Muscle of leg (tissue), 11 donors: ENCODE measurements around the gene GAREM1. TPM values are rescaled to one million over a fixed set of nuclear protein-coding genes. Genes with fewer than 3 reads are reported as not detected.

Experiments used
- DNase-seq: peaks from one replicate; pipeline ENCODE4 v3.0.0; 2013
- H3K27ac ChIP-seq: one replicate; pipeline ENCODE4 v1.5.1; 2013; ENCODE audit warnings: mild to moderate bottlenecking, low read length, control low read depth
- H3K27me3 ChIP-seq: one replicate; pipeline ENCODE4 v1.6.1; 2013; ENCODE audit warnings: low read length; ENCODE audit not compliant: control insufficient read depth, insufficient read depth
- H3K36me3 ChIP-seq: one replicate; pipeline ENCODE4 v1.6.1; 2013; ENCODE audit warnings: low read length; ENCODE audit not compliant: control insufficient read depth, insufficient read depth
- H3K4me1 ChIP-seq: one replicate; pipeline ENCODE4 v1.6.1; 2013; ENCODE audit warnings: low read length; ENCODE audit not compliant: control insufficient read depth, insufficient read depth
- H3K4me3 ChIP-seq: one replicate; pipeline ENCODE4 v1.5.1; 2013; ENCODE audit warnings: low read length, control low read depth
- H3K9me3 ChIP-seq: replicated peaks from 2 replicates; pipeline ENCODE4 v1.6.1; 2013; ENCODE audit warnings: low read depth, low read length; ENCODE audit not compliant: control insufficient read depth
- WGBS: methylation state at CpG from one replicate; pipeline ENCODE4 v1.1.5; 2013; ENCODE audit warnings: missing lambda C conversion rate; ENCODE audit not compliant: insufficient coverage; 5-methylcytosine and 5-hydroxymethylcytosine counted together
- polyA plus RNA-seq, 8 donors: library from polyadenylated mRNA; unstranded; fragments of 120-200 nt; gene quantifications; one replicate each; pipeline versions ENCODE4 v1.2.1 to v1.2.3, GENCODE V29; 2013; ENCODE audit warnings: inconsistent platforms in 1 of 8, low replicate concordance in 1 of 8; ENCODE audit not compliant: insufficient read length in 8 of 8, insufficient read depth in 1 of 8
- total RNA-seq: library from RNA; stranded (reverse); fragments of 120-200 nt; gene quantifications from one replicate; pipeline ENCODE4 v1.2.4, GENCODE V29; 2013

Gene GAREM1
- total and polyA plus RNA-seq, 9 donors, result 7.4 to 13.4 (median 8.5) TPM

- 80% methylated on average over 2 of the region's 4 CpGs for WGBS
- no peaks in the 10 kb centered on the region for H3K9me3 ChIP-seq
- H3K27ac ChIP-seq, result no peak overlapping the region
Observed at GRCh38 chr18:32373505-32373904, 97.2 kb downstream of the GAREM1 start.

DNA sequence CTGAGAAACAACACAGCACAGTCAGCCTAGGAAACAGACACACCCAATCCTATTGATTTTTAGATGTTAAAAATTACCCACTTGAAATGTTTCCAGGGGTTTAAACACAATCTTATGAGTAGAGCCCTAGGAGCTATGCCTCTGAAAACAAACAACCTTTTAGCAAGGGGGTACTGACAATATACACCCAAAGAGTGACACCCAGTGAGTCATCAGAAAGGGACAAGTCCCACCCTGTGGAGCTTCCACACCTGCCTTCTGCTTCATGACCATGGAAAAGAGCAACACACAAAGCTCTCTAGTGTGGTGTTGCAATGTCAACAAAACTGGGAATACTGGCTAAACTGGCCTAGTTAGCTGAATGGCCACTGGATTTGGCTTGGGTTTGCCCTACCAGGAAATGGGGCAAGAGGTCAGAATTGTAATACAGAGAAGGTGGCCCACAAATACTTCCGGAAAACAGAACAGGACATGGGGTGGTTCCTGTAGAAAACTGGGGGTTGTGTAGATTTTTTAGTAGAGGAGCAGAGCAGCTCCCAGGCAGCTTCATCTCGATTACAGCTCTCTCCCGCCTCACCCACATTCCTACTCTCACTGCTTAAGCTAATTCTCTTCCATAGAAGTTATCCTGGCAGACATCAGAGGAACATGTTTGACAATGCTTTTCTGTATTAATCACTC, 98.2 kb downstream of the GAREM1 start:
- H3K4me1 ChIP-seq, result peaks cover 4% of the 10 kb centered on the region
- WGBS, result no CpG with 5 or more reads among the region's 3 CpGs
- no peaks in the 10 kb centered on the region for H3K27me3 ChIP-seq
- H3K4me3 ChIP-seq, result no peak overlapping the region
- no peak overlapping the region for H3K27ac ChIP-seq
- H3K36me3 ChIP-seq, result no peaks in the 10 kb centered on the region
- no peak for DNase-seq
- no peaks in the 10 kb centered on the region for H3K9me3 ChIP-seq

More at GRCh38 chr18:32373505-32373904, 97.2 kb downstream of the GAREM1 start:
- Histone ChIP-seq H3K27me3 (no peaks in the 10 kb centered on the region), H3K36me3 (no peaks in the 10 kb centered on the region), H3K4me1 (peaks cover 4% of the 10 kb centered on the region), H3K4me3 (no peak overlapping the region)
- no peak for DNase-seq

- Histone ChIP-seq H3K27me3 (no peaks in the 10 kb centered on the region), H3K36me3 (no peaks in the 10 kb centered on the region), H3K4me1 (peaks cover 4% of the 10 kb centered on the region), H3K4me3 (no peak overlapping the region), H3K9me3 (no peaks in the 10 kb centered on the region), H3K27ac (no peak overlapping the region)
- WGBS, result no CpG with 5 or more reads among the region's 2 CpGs
- no peak for DNase-seq
Observed at GRCh38 chr18:32372047-32372380, 98.7 kb downstream of the GAREM1 start.

DNA sequence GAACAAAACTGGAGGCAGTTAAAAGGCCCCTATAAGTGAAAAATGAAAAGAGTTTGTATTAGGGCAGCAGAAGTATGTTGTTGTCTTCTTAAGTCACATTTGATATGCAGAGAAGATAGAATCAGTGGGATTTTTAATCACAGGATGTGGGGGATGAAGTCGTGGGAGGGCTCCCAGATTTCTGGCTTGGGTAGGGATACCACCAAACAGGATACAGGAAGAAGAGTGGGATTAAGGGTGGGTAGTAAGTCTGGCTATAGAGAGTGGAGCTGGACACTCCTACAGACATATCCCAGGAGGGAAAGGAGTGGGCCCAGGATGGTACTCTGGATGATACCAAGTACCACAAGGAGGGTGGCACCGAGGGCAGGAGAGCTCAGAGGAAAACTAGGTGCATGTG, 99.3 kb downstream of the GAREM1 start:
- no peaks in the 10 kb centered on the region for H3K9me3 ChIP-seq
- DNase-seq, result no peak
- H3K27me3 ChIP-seq, result no peaks in the 10 kb centered on the region
- peaks cover 4% of the 10 kb centered on the region for H3K4me1 ChIP-seq
- no peak overlapping the region for H3K27ac ChIP-seq
- WGBS, result 84% methylated on average over 2 of the region's 2 CpGs
- no peak overlapping the region for H3K4me3 ChIP-seq
- no peaks in the 10 kb centered on the region for H3K36me3 ChIP-seq

- DNase-seq, result no peak
- peaks cover 3% of the 10 kb centered on the region for H3K4me1 ChIP-seq
- no peak overlapping the region for H3K4me3 ChIP-seq
- H3K9me3 ChIP-seq, result no peaks in the 10 kb centered on the region
- H3K27me3 ChIP-seq, result no peaks in the 10 kb centered on the region
- H3K27ac ChIP-seq, result no peak overlapping the region
- no peaks in the 10 kb centered on the region for H3K36me3 ChIP-seq
- WGBS, result no CpG with 5 or more reads among the region's 4 CpGs
Observed at GRCh38 chr18:32368991-32369390, 101.7 kb downstream of the GAREM1 start.

GRCh38 chr18:32368170-32368569, 102.5 kb downstream of the GAREM1 start:
- H3K9me3 ChIP-seq, result no peaks in the 10 kb centered on the region
- H3K4me3 ChIP-seq, result no peak overlapping the region
- DNase-seq, result no peak
- H3K27me3 ChIP-seq, result no peaks in the 10 kb centered on the region
- H3K27ac ChIP-seq, result no peak overlapping the region
- peaks cover 2% of the 10 kb centered on the region for H3K4me1 ChIP-seq
- H3K36me3 ChIP-seq, result no peaks in the 10 kb centered on the region

DNA sequence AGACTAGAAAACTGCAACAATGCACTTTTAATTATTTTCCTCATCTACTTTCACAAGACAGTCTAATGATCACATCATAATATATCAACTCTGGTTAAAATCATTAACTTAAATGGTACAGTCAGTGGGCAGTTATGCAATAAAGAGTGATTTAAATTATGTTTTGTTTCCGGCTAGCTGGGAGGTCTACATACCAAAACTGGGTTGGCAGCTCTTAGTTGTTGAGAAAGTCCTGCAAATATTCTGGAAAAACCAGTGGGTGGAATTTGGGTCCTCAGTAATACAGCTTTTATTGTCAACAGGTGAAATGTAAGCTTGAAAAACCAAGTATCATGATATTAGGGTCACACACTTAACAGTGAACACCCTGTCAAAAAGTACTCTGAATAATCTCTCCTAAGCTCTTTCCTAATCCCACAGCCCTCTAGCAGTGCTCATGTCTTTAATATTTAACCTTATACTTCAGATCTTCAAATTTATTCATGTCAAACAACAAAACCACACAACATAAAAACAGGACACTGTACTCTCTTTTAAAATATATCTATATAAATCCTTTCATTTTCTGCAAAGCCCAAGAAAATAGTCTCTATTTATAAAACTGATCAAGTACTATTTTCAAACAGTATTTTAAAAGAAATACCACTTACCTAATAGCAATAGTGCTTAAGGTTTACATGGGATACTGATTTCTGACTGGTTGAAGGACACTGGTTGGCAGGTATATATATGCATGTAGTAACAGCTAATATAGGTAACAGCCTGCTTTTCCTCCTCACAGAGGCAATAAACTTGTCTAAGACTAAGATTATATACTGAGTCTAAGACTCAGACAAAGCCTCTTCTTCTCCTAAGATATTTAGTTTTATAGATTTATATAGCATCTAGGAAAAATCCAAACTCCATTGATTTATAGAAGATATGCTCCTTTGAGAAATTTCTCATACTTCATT, 103.8 kb downstream of the GAREM1 start:
- H3K4me3 ChIP-seq, result no peak overlapping the region
- WGBS, result 100% methylated on average over 1 of the region's 1 CpG
- no peaks in the 10 kb centered on the region for H3K4me1 ChIP-seq
- no peak for DNase-seq
- no peaks in the 10 kb centered on the region for H3K36me3 ChIP-seq
- H3K27ac ChIP-seq, result no peak overlapping the region
- no peaks in the 10 kb centered on the region for H3K27me3 ChIP-seq
- no peaks in the 10 kb centered on the region for H3K9me3 ChIP-seq

- H3K4me1 ChIP-seq, result no peaks in the 10 kb centered on the region
- H3K27ac ChIP-seq, result no peak overlapping the region
- WGBS, result no CpG with 5 or more reads among the region's 1 CpG
- no peaks in the 10 kb centered on the region for H3K27me3 ChIP-seq
- no peak for DNase-seq
- no peak overlapping the region for H3K4me3 ChIP-seq
- H3K9me3 ChIP-seq, result no peaks in the 10 kb centered on the region
- no peaks in the 10 kb centered on the region for H3K36me3 ChIP-seq
Observed at GRCh38 chr18:32362484-32362883, 108.2 kb downstream of the GAREM1 start.

DNA sequence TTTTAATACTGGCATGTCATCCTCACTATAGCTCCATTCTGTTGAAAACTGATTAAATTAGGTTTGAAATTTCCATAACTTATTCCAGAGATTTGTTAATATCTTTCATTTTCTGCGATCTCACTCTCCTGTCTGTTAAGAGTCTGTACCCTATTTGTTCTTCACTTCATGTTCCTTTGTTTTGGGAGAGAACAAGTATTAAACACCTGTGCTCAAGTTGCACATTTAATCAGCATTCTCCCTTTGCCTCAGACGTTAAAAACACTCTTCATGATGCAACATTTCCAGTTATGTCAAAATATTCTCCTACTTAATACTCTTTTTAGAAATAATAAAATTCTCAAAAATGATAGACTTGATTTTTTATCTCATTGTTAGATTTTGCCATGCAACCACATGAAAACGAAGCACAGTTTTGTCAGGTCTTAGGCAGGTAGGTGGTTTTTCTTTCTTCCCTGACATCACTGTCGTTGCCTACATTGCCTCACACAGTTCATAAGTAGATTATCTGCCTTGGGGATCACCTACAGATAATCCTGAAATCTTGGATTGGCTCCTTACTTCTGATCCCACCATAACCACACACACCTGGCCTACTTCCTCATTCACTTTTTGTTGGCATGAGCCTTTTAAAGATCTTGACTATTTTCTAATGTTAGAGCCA, 109.9 kb downstream of the GAREM1 start:
- 60% methylated on average over 1 of the region's 4 CpGs for WGBS
- H3K9me3 ChIP-seq, result no peaks in the 10 kb centered on the region
- DNase-seq, result no peak
- H3K4me1 ChIP-seq, result no peaks in the 10 kb centered on the region
- no peak overlapping the region for H3K4me3 ChIP-seq
- H3K36me3 ChIP-seq, result no peaks in the 10 kb centered on the region
- no peak overlapping the region for H3K27ac ChIP-seq
- no peaks in the 10 kb centered on the region for H3K27me3 ChIP-seq

GRCh38 chr18:32358529-32358928, 112.2 kb downstream of the GAREM1 start:
- no peaks in the 10 kb centered on the region for H3K27me3 ChIP-seq
- DNase-seq, result no peak
- no peaks in the 10 kb centered on the region for H3K36me3 ChIP-seq
- no peak overlapping the region for H3K4me3 ChIP-seq
- 78% methylated on average over 4 of the region's 9 CpGs for WGBS
- H3K9me3 ChIP-seq, result no peaks in the 10 kb centered on the region
- no peaks in the 10 kb centered on the region for H3K4me1 ChIP-seq
- H3K27ac ChIP-seq, result no peak overlapping the region
